ENCODE data around the gene MOSPD3.
"Not testable (repeated sequence)": the region's sequence is repeated elsewhere in the genome, so short reads cannot be mapped to it uniquely, and the experiment has no call there.

Gene MOSPD3, protein sequence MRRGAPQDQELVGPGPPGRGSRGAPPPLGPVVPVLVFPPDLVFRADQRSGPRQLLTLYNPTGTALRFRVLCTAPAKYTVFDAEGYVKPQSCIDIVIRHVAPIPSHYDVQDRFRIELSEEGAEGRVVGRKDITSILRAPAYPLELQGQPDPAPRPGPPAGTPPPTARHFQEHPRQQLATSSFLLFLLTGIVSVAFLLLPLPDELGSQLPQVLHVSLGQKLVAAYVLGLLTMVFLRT

DNA sequence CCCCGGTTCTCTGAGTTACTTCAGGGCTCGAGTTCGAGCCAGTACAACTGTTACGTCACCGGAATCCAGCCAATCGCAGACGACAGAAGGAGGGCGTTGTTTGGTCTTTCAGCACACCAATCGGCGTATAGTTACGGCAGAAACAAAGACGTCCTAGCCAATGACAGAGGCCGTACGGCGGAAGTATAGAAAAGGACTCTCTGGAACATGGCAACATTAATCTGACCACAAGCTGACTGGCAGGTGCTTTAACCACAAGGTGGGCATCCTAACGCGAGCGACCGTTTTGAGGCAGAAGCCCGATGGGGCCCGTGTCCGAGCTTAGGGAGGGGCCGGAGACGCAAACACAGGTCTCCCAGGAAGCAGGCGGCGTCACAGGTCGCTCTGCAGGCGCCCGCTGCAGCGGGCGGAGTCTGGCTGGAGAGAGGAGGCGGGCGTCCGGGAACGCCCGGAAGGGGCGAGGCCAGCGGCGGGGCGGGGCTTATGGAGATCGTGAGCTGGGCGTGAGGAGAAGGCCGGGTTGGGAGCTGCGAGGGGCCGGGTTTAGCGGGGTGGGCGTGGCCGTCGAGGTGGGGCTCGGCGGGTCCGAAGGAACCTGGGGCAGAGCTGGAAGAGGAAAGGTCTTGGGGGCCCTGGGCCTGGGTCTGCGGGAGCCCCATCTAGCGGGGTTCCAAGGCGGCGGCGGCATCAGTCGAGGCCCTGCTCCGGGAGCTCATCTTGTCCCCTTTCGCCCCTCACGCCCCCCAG, at the start of gene MOSPD3:
Gene MOSPD3, plus strand, starts transcription at position 558 of the 747 bp plus-strand sequence. CDS start 252 bp downstream, outside the sequence.
- peak; percentile 94 for DNase-seq (ENCODE audit: low read depth, low spot score)

DNA sequence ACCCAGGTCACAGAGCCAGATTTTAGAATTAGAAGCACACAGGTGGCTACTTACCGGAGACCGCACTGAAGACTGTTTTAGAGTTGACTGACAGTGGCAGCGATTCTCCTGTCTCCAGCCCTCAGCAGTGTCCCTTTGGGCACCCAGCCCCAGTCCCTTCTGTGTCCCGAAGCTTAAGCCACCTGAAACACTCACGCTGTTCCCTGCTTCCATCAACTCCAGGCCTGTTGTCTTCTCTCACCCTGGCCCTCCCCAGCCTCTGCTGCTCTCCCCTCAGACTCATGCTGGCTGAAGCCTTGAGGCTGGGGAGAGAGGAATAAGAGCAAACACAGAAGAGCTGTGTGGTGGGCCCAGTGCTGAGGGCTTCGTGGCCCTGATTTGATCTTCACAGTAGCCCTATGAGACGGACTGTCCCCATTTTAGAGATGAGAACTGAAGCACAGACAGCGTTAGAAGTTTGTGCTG, 49.2 kb upstream of the MOSPD3 start:
- DNase-seq (ENCODE audit: low read depth, low spot score), result no peak

DNA sequence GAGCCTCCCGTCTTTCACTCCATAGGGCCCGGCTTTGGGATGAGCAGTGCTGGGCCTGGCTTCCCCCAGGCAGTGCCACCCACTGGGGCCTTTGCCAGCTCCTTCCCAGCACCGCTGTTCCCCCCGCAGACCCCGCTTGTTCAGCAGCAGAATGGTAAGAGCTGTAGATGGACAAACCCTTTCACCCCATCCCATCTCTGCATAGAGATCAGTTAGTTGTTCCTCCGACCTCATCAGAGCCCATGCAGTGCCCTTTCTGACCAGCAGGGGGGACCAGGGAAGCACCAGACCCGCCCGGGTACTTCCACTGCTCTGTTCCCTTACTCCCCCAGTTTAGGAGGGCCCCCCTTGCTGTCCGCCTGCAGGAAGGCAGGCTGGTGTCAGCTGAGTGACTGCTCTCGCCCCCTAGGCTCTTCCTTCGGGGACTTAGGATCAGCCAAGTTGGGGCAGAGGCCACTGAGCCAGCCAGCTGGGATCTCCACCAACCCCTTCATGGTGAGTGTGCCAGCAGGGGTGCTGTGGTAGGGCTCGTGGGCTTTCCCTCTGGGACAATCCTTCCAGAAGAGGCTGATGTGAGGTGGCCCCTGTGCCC, 48.4 kb upstream of the MOSPD3 start:
- DNase-seq (ENCODE audit: low read depth, low spot score), result peak; percentile 69

DNA sequence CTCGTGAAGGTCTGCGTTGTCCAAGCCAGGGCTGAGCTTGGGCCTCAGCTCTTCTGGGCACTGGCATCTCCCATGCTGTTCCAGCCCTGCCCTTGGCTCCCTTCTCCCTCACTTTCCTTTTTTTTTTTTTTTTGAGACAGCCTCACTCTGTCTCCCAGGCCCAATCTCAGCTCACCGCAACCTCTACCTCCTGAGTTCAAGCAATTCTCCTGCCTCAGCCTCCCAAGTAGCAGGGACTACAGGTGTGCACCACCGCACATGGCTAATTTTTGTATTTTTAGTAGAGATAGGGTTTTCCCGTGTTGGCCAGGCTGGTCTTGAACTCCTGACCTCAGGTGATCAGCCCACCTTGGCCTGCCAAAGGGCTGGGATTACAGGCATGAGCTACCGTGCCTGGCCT, 47.9 kb upstream of the MOSPD3 start:
- not testable (repeated sequence) for DNase-seq (ENCODE audit: low read depth, low spot score)

DNA sequence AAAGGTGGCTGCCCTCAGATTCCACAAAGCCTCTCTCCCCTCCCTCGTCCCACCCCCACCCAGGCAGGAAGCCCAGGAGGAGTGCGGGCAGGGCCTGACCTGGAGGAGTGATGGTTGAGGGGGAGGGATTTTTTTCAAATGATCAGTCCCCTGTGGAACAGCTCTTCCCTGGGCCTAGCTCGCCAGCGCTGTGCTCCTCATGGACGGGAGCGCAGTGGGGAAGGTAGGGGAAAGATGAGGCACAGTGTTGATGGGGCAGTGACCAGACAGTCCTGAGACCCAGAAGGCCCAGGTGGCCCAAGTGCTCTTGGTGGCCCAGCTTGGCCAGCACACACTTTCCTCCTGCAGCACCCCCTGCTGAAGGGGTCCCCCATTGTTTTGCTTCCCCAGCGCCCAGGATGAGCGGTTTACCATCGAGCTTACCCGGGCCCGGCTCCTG, 47.2 kb upstream of the MOSPD3 start:
- DNase-seq (ENCODE audit: low read depth, low spot score), result no peak

DNA sequence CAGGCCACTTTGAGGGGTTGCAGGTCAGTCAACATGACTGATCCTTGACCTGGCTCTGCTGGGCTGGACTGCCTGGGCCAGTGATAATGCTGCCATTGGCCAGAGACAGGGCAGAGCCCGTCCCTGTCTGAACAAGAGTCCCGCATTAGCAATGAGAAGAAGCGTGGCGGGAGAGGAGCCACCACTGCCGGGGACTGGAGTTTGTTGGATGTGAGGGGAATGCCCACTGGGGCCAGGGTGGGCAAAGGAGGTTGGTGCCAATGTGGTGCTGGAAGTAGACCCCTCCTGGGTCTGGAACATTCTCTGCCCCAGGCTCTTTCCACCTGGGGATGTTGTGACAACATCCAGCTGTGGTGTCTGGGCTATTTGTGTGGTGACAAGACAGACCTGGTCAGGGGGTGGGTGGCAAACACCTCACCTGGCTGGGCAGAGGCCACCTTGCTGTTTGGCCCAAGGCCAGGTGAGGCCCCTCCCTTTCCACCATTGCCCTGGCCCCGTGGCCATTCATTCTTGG, 46.3 kb upstream of the MOSPD3 start:
- no peak for DNase-seq (ENCODE audit: low read depth, low spot score)

DNA sequence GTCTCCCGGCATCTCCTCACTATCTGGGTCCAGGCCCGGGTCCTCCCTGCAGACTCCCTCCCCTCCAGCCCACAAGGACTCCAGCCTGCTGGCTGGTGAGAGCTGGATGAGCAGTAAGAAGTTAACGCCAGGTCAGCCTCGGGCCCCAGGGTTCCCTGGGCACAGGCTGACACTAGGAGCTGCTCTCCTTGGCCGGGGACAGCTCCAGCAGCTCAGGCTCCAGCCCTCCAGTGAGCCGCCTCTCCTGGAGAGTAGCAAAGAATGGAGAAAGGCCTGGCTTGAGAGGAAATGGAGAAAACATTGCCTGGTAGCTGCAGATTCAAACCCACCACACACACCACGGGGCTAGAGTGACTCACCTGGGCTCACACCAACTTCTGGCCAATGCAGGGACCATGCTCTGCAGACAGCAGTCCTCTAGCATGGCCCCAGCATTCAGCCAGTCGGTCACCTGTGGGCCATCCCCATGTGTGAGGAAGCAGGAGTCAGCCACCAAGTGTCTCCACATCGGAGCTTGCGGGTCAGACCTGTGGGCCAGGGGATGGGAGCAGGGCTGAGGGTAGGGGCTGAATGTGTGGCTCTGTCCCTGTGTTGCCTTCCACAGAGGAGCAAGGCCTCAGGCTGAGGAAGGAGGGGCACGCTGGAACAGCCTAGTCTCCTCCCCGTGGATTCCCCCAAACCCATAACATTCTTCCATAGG, 45.2 kb upstream of the MOSPD3 start:
- DNase-seq (ENCODE audit: low read depth, low spot score), result no peak

DNA sequence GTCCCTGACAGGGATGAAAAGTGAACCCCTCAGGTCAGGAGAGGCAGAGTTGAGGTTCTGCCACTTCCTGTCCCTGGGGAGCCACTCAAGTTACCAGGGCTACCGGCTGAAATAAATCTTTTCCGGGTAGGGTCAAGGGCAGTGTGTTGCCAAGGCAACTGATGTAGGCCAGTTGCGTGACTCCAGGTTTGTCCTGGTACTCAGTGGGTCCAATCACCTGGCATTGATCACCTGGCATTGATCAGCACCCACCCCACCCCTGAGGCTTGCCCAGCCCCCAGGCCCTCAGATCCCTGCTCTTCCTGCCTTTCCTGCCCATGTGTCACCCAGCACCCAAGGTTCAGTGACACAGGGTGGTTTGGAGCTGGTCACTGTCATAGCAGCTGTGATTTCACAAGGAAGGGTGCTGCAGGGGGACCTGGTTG, 44.6 kb upstream of the MOSPD3 start:
- DNase-seq (ENCODE audit: low read depth, low spot score), result no peak

DNA sequence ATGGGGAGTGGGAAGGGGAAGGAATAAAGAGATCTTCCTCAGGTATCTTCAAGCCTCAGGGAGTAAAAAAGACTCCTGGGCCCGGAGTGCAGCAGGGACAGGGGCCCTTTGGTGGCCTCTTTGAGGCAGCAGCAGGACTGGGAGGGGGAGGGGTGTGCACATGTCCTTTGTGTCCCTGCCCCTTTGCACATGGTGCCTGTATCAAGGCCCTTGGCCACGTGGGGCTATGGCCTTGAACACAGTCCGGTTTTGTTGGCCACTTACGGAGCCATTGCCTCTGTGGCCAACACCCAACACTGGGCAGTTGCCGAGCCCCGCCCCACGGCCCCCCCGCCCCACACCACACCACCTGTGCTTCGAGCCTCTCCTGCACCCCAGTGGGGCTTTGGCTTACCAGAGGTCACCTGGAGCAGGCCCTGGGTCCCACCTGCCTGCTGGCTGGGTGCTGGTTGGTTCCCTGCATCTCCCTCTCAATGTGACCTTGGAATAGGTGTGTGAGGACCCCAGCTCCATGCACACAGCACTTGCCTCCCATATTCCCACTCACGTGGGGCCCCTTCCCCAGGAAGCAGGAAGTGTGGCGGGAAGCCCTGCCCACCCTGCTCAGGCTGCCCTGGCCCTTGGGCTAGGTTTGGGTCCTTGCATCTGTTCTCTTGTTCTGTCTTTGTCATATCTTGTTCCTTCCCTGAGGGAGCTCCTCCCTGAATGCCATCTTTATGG, 44.0 kb upstream of the MOSPD3 start:
- no peak for DNase-seq (ENCODE audit: low read depth, low spot score)

DNA sequence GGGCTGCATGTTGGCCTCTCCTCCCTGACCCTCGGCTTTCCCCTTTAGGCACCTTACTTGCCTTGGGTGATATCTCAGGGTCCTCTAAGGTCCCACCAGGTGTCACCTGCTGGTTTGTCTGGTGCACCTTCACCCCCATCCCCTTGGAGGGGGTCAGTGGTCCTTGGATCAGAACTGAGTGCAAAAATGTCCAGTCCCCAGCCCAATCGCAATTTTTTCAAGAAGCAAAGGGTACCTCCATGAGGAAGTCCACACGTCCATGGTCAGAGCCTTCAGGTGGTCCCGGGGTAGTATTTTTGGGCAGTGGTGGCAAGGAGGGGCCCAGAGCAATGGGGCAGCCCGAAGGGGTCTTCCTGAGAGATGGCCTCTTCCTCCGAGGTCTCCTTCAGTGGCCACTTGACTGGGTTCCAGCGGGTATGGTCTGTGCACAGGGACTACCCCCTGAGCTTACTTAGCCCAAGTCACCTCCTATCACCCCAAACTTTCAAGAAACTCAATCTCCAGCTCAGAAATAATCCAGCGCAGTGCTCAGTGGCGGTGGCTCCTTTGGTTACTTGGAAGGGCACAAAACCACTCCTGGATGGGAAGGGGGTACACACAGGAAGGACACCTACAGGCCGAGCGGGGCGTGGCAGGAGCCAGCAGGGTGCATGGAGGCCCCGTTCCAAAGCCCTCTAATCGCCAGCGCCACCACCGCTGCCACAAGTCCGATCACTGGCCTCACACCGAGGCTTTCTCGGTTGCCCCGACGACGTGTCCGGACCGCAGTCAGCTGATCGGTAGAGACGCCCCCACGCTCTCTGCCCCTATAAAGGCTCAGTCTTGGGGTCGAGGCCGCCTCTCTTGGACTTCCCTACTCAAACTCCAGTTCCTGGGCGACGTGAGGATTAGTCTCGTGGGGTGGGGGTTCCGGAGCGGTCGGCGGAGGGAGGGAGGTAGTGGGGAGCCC, 43.2 kb upstream of the MOSPD3 start:
- DNase-seq (ENCODE audit: low read depth, low spot score), result no peak

DNA sequence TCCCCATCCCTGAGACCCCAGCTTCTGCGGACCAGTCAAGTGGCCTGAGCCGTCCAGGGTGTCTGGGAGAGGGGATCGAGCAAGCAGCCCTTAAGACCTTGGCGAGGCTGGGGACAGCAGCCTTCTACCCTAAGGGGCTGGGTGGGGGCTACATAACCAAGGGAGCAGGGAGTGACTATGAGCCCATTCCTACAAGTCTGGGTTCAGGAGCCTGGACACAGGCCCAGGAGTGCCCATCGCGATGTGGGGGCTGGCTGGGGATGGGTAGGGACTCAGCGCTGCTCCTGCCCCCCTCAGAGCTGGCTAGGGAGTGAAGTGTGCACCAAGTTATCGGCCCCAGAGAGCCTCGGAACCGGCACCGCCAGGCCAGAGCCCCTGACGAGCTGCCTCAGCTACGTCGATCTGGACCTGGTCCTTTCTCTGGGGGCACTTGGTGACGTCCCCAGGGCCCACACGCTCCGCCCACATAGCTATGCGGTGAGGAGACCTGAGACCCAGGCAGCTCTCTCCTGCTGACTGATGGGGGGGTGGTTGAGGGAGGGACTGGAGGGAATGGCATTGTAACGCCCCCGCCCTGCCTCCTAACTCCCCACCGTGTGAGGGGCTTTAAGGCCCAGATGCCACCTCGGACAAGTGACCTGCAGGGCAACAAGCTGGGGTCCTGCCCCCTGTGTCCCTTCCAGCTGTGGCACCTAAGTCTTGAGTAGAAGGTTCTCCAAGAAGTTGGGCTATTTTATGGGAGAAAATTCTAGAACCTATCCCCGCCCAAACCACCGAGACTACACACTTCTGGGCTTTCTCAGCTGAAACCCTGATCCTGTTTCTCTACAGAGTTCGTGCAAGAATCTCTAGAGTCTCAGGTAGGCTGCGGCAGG, 41.1 kb upstream of the MOSPD3 start:
- no peak for DNase-seq (ENCODE audit: low read depth, low spot score)

DNA sequence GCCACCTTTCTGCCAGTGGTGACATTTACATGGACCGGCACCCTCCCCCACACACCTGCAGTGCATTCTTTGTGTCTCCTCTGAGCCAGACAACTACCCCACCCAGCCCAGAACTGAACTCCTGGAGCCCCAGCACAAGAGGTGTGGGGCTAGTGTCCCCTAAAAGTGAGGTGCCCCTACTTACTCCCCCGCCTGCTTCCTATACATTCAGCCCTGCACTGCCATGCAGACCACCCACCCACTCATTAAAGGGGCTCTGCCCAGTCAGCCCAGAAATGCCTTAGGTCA, 40.6 kb upstream of the MOSPD3 start:
- DNase-seq (ENCODE audit: low read depth, low spot score), result no peak

DNA sequence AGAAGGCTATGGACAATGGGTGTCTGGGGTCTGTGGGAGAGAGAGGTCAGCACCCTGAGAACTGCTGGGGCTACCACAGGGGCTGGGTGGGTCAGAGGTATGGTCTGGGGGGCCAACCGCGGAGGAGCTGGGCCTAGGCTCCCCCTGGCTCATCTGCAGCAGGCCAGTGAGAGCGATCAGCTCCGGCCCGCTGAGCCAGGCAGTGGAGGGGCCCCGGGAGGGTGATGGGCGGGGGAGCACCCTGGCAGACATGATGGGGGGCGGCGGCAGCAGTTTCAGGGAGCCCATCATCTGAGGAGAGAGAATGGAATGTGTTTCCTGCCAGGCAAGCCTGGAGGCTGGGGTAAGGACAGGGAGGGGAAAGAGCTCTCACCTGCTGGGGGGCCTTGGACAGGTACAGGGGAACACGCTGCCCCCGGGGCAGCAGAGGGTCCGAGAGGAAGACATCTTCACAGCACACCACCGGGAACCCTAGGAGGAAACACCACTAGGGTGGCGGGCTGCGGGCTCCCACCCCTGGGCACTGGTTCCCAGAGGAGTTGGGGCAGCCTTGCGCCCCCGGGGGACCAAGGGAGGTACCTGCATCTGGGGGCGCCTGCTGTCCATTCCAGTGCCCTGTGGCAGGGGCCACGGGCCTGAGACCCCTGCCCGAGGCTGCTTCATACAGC, 39.9 kb upstream of the MOSPD3 start:
- no peak for DNase-seq (ENCODE audit: low read depth, low spot score)

DNA sequence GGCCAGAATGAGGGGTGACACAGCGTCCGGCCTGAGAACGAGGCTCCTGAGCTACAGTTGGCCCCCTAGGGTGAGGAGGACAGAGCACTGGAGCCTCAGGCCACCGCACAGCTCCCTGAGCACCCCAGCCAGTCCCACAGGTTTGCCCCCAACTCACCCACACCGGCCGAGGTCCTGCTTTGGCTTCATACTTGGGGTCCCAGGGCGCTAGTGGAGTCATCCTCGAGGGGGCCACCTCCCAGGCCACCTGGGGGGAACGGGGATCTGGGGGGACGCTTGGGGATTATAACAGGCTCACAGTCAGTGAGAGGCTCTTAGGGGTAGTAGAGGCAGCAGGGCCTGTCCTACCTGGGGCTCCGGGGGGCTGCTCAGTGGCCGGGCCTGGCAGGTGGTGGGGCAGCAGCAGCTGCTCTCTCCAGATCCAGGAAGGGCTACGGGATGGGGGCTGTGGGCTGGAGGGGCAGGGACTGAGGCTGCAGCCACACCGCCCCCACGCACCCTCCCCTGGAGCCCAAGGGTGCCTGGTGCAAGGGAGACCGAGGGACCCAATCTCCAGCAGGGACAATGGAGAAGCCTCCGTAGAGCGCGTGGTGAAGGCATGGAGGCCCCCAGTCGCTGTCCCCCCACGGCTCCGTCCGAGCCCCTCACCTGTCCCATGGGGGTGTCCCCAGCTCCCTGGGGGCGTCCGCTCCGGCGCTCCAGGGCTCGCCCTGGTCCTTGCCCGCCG, 39.2 kb upstream of the MOSPD3 start:
- DNase-seq (ENCODE audit: low read depth, low spot score), result no peak

DNA sequence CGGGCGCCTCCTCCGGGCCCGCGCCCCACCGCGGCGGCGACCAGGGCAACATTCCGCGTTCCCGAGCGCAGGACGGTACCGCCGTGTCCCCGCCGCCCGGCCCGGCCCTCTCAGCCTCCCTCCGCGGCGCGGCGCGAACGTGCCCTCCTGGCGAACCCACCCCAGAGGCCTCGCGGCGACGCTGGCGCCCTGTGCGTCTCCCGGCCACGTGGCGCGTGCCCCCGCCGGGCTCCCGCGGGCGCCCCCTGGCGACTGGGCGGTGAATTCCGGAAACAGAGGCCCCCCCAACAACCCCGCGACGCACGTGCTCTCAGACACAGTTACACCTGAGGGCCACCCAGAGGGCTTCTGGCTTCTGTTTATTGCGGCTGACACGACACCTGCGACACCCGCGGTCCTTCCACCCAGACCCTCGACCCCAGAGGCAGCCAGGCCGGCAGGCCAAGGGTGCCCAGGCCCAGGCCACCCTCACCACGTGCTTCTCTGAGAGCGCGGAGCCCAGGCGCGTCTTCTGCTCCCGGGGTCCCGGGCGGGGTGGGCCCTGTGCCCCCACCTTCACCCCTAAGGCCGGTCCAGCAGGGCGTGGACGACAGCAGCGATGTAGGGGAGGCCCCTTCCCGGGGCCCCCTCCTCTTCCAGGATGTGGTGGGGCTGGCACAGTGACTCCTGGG, 38.5 kb upstream of the MOSPD3 start, which contains the start of gene SAP25:
Gene SAP25, minus strand, starts transcription at position 210 of the 671 bp plus-strand sequence. Its CDS starts 158 bp downstream, at position 52.
- DNase-seq (ENCODE audit: low read depth, low spot score), result no peak

DNA sequence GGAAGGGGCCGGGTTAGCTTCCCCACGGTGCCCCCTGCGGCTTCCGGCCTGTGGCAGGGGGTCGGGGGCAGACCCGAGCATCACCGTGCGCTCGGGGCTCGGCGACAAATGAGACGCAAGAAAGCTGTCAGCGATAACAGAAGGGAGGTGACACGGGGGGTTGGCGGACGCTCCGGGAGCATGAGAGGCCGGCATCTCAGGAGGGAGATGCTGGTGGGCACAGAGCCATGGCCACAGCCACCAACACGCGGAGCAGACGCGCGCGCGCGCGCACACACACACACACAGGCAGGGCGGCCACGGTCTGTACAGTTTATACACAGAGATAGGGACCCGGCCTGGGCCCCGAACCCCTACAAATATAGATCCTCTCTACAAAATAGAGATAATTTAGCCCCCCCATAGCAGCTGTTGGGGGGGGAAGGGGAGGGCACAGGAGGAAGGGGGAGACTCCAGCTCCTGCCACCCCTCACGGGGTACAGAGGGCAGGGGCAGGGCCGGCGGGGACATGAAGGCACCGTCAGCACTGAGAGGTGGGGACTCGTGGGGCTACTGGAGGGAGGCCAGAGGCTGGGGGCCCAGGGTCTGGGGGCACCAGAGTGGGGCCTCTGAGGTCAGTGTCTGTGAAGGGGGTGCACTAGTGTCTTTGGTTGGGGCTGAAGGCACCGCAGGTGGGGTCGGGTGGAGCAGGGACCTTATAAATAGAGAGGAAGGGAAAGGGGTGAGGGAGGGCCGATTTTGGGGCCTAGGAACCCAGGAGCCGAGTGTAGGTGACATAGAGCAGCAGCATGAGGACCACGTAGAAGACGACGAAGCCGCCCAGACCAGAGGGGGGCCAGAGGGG, 37.8 kb upstream of the MOSPD3 start:
- no peak for DNase-seq (ENCODE audit: low read depth, low spot score)

Measured in activated CD4-positive, CD25-positive, alpha-beta regulatory T cell treated with anti-CD3 and anti-CD28 coated beads, Interleukin-2, amount 50 U/mL, for 16 hours (primary cell).